GM19239 (cell line): ENCODE measurements around the gene RHBDF2.
A peak's percentile ranks its signal among the peaks of the same experiment; 100 is the strongest.

Experiments
- DNase-seq: peaks from one replicate; pipeline ENCODE4 v3.0.0; 2011; ENCODE audit warnings: low spot score; ENCODE audit not compliant: insufficient read length
- FAIRE-seq: peaks from 2 replicates; lab custom pipeline; 2011; peaks lifted over from hg19 to GRCh38; lab: Jason Lieb, UNC

RHBDF2 gene

DNA sequence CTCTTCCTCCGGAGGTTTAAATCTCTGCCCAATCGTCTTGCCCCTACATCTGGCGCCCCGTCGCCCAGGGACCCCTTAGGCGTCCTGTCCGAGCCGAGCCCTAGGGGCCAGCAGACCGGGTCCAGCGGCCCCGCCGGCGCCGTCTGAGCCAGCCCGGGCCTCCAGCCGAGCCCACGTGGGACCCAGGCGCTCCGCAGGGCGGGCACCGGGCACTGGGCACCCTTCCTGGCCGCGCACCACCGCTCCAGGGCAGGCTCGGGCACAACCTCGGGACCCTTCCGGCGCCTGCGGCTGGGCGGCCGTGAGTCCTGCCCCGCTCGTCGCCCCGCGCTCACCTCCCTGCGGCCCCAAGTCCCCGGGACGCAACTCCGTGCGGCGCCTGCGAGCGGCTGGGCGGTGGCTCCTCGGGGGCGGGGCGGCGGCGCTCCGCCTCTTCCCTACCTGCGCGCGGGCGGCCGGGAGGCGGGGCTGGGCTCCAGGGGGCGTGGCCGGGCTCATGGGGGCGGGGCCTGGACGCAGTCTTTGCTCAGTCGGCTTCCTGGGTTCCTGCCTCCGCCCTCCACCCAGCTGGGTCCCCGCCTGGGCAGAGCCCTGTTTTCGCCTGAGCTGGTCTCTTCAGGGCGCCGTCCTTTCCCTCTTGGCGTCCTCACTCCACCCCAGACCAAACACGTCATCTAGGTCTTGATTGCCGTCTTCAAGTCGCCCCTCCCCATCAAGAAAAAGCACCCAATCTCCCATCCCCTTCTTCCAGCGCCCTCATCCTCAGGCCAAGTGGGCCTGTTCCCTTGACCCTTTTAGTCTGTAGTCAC, at the start of gene RHBDF2:
Gene RHBDF2, minus strand, starts transcription at position 406 of the 809 bp plus-strand sequence. CDS start 19,899 bp downstream, outside the sequence.
- FAIRE-seq (peak; percentile 88), DNase-seq (peak; percentile 85)

DNA sequence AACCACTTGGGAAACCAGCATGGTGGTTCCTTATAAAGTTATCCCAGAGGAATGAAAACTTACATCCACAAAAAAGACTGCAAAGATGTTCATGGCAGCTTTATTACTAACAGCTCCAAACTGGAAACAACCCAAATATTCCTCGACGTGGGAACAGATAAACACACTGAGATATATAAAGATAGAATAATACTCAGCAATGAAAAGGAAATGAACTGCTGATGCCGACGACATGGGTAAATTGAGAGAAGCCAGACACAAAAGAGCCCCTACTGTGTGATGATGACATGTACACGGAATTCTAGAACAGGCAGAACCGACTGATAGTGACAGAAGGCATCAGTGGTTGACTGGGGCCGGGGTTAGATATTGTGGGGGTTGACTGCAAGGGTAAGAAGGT, 48.3 kb upstream of the RHBDF2 start:
- no peak for FAIRE-seq

DNA sequence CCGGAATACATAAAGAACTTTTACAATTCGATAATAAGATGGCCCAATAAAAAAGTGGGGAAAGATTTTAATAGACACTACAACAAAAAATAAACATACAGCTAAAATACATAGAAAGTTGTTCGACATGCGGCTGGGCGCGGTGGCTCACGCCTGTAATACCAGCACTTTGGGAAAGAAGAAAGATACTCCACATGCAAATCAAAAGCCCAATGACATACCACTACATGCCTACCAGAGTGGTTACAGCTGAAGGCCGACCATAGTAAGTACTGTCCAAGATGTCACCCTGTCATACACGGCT, 47.9 kb upstream of the RHBDF2 start:
- FAIRE-seq: no peak
- DNase-seq: no peak

More for the DNA sequence above, 48.3 kb upstream of the RHBDF2 start:
- DNase-seq: no peak

DNA sequence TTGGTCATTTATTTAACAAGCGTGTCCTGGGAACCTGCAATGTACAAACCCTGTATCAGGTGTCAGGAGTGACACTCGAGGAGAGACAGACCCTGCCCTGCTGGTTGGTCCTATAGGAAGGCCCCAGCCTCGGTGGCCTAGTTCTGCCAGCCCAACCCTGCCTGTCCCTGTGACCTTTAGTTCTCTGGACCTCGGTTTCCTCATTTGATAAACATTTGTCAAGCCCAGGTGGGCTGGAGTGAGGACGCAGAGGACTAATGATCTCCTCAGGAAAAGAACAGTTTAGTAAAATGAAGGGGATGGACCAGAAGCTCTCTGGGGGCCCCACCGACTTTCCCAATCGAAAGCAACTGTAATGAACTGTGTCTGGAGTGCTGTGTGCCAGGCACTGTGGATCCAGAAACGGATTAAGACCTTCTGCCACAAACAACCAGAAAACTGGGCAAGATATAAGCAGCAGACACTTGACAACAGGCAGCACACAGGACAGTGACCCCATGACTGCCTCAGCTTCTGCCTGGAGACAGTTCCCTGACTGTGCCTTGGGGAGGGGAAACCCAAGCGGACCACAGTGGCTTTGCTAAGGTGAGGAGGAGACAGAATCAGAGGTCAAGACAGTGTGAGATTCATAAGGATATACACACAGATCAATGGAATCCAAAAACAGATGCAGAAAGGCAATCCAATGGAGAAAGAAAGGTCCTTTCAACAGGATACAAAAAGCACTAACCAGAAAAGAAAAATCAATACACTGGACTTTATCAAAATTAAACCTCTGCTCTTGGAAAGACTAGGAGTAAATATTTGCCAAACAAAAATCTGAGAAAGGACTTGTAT, 47.4 kb upstream of the RHBDF2 start:
- no peak for FAIRE-seq
- no peak for DNase-seq

DNA sequence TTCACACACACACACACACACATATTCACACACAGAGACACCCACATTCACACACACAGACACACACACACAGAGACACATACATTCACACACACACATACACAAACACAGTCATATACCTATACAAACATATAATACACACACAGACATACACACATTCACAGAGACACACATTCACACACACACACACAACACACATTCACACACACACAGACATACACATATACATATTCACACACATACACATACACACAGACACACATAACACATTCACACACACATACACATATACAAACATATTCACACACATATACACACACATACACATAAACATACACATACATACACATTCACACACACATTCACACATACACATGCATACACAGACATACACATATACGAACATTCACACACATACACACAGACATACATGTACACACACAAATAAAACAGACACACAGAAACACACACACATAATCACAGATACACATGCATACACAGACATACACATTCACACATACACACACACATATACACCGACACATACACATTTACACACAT, 46.5 kb upstream of the RHBDF2 start:
- DNase-seq (no peak), FAIRE-seq (no peak)

DNA sequence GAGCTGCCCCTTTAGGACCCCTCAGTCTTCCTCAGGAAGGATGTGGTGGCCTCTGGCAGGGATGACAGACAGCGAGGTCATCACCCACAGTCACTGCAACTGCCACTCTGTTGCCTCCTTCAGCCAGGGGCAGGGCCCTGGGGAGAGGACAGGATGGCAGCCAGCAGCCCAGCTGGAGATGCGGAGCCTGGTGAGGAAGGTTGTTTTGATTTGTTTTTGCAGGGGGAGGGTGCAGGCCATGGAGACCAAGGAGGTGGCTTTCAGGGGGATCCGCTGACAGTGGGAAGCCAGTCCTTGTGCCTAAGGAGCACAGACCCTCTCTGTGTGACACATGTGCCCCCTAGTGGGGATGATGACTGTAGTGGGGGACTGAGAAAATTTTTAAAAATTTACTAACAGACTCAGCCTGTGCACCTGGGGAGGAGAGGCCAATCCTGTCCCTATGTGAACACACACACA, 46.0 kb upstream of the RHBDF2 start:
- DNase-seq (no peak), FAIRE-seq (peak; percentile 61)

DNA sequence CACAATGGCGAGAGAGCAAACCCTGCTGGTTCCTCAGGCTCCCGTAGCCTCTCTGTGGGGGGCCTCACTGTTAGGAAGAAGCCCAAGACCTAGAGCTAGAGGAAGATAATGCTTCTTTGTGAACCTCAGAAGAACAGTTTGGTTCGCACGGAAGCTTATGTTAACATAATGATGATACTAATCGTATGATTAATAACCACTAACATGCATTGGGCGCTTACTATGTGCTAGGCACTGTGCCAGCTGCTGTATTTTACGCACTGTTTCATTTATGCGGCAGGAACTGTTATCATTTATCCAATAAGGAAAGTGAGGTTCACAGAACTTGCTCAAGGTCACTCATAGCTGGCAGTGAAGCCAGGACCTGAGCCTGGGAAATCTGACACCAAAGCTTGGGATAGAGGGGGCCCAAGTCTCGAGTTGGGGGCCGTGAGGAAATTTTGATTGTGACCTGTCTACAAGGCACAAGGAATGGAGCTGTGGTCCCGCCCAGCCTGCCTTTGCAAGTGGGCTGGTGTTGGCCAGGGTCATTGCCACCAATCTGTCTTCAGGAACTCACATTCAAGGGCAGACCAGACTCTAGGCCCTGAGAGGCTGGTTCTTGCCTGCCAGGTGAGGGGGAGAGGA, 45.4 kb upstream of the RHBDF2 start:
- no peak for DNase-seq

DNA sequence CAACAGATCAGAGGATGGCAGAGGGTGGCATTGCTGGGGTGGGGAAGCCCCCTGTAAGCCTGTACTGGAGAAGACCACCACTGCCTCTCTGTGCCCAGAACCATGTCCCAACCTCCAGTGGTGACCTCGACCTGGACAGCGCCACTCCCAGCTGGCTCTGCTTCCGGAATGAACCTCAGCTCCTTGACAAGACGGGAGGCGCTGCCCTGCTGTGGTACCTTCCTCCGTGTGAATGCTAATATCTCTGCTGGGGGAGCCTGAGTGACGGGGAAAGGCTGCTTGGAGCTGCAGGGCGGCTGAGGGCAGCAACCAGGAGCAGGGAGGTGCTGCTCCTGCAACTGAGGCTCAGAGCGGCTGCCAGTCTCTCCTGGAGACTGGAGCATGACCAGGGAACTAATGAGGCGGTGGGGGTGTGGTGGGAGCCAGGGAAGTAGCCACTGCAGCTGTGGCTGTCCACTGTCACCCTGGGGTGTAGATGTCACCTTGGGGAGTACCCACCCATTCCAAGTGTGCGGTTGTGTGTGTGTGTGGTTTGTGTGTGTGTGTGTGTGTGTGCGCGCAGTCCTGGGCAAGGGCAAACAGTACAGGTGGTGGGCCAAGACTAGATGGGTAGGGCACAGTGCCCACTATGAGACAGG, 44.8 kb upstream of the RHBDF2 start:
- DNase-seq (no peak), FAIRE-seq (no peak)

More for the DNA sequence above, 45.4 kb upstream of the RHBDF2 start:
- FAIRE-seq: no peak

DNA sequence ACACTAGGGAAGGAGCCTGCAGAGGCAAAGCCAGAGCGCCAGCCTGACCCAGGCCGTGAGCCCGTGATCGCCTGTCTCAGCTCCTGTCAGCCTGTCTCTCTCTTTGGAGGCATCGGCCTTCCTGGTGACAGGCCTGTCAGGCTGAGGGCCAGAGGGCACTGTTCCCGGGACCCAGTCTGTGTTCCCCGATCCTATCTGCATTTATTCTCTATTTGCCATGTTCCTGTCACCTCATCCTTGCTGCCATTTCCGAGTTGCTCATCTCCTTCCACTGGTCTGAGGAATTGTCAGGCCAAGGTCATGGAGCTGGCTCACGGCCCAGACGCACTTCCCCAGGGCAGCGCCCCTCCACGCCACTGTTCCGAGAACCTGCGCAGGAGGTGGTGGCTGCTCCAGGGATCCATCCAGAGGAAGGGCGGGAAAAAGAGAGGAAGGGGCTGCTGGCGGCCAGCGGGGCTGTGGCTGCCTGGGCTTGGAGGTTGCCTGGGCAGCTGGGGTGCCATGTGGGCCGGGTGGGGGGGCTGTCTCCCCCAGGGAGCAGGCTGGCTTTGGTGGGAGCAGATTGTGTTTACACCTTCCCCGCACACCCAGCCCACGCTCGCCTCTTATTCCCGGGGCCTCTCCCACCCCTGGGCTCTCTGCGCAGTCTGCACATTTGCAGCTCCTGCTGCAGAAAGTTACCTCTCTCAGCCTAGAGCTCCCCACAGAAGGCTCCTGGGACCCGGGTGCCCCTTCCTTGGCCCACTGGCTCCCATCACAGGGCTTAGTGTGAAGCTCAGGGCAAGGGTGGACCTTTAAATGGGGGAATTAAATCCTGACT, 43.5 kb upstream of the RHBDF2 start:
- FAIRE-seq (no peak), DNase-seq (no peak)

DNA sequence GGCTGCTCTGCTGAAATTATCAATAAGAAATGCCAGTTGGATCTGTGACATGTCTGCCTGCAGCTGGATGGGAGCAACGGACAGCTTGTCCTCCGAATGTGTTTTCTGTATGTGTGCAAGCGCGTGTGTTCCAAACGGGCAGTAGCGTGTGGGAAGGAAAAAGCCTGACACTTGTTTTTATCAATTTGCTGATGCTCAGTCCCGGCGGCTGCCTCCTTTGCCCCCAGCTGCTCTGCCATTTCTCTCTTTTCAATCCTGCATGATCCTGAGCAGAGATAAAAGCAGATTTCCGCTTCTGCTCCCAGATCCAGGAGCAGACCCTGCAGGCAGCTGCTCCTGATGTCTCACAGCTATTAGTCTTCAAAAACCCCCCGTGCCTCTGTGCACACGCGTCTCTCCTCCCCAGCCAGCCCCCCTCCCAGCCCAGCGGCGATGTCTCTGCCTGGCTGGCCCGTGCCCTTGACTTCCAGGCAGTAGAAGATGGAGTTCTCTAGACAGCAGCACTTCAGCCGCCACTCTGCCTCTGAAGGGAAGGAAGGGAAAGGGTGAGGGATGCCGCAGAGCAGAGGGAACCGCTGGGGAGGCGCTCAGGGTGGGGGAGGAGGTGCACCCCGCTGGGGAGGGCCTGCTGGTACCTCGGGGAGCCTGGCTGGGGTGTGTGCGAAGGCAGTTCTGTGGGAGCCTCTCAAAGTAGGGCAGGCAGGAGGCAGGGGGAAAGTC, 42.8 kb upstream of the RHBDF2 start:
- no peak for FAIRE-seq

DNA sequence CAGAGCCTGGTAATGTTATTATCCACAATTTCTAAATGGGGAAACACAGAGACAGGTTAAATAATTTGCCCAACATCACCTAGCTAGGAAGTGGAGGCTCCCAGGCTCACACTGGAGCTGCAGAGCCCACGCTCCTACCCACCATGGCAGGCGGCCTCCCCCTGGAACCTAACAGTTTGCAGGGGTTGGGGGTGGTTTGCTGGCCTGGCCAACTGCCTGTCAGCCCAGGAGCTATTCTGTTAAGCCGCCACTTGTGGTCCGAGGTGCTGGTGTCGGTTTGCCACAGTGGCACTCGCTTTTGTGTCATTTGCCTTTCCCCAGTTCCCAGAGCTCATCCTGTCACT, 42.2 kb upstream of the RHBDF2 start:
- FAIRE-seq (no peak), DNase-seq (no peak)

More for the DNA sequence above, 42.8 kb upstream of the RHBDF2 start:
- no peak for DNase-seq

DNA sequence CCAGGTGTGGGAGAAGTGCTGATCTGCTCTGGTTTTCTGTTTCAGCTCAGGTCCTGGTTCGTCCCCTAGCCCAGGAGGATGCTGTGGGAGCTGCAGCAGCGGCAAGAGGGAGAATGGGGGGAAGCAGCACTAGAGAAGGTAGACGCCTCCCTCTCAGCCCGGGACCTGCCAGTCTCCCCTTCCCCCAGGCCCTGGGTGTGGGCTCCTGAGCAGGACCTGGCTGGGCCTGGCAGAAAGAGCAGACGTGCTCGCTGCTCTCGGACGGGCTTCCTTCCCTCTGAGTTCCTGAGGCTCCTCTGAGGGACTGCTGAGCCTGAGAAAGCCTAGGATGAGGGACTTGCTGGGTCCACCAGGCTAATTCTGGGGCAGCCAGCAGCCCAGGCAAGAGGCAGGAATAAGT, 41.8 kb upstream of the RHBDF2 start:
- no peak for FAIRE-seq

DNA sequence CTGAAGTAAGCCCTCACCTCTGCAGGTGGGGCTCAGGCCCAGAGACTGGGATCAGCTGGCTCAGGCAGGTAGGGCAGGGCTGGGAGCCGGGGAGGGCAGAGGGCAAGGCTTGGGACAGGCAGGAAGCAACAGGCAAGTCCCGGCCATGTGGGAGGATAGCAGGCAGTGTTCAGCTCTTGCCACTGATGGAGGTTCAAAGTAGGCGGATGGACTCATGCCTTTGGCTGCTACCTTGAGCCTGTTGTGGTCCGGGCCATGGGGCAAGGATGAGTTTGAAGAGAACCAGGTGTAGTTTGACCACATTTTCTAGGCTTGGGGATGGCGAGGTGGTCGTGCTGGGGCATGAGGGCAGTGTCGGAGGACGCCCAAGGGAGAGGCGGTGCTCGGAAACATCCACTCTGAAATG, 41.3 kb upstream of the RHBDF2 start:
- DNase-seq: no peak
- no peak for FAIRE-seq

More for the DNA sequence above, 41.8 kb upstream of the RHBDF2 start:
- DNase-seq: no peak

DNA sequence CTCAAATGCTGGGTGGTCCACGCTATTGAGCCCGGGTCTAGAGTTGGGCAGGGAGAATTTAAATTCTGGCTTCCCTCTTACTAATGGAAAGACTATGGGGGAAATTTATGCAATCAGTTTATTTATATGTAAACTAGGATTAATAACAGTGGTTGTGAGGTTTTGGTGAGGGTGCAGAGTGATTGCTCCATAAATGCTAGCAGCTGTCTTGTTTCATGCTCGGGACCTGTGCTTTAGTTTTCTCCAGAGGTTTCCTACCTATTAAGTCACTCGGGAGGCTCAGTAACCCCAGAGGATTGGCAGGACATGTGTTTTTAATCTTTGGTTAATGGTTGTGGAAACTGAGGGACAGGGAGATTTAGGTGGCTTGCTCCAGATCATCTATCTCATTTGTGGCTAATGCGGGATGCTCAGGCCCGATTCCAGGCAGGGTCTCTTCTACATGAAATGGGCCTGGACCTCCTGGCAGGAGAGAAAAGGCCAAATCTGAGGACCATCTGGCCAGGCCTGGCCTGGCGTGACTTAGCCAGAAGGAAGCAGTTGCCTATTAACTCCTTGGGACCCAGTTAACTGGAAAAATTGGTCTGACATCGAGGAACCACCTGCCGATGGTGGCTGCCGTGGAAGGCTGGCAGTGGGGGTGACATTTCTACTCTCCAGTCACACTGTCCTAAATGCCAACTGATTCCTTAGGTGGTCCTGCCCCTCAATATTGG, 40.7 kb upstream of the RHBDF2 start:
- no peak for FAIRE-seq
- no peak for DNase-seq

DNA sequence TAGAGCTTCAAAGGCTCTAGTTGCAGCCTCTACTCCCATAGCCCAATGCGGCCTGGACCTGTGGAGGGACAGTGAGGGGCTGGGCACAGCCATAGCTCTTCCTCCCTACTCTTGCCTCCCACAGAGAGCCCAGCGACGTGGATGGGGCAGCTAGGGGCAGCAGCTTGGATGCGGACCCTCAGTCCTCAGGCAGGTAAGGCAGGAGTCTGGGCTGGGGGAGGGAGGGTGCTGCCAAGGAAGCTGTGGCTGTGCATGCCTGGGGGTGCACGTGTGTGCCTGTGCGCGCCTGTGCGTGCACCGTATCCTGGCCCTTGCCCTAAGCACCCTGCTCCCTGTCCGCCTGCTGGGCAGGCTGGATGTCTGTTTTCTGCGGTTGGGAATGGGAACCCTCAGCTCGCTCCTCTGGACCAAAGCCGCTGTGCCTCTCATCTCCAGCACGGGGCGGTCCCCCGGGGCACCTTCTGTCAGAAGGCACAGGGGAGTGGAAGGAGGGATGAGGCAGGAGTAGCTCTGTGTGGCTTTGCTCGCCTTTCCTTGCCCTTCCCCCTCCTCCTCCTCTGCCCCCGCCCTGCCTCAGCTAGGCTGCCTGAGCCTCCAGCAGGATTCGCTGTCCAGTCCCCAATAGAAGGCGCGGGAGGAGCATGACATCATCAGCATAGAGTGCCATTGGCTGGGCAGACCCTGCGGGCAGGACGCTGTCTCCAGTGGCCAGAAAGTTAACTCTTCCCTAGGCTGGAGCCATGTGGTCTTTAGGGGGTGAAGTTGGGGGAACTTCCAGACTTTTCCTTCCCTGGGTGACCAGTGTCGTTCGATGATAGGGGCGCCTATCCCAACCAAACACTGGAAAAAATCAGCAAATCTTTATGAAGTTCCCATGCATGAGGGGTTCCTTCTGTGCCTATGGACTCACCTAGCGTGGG, 39.4 kb upstream of the RHBDF2 start:
- FAIRE-seq (no peak), DNase-seq (peak; percentile 85)

DNA sequence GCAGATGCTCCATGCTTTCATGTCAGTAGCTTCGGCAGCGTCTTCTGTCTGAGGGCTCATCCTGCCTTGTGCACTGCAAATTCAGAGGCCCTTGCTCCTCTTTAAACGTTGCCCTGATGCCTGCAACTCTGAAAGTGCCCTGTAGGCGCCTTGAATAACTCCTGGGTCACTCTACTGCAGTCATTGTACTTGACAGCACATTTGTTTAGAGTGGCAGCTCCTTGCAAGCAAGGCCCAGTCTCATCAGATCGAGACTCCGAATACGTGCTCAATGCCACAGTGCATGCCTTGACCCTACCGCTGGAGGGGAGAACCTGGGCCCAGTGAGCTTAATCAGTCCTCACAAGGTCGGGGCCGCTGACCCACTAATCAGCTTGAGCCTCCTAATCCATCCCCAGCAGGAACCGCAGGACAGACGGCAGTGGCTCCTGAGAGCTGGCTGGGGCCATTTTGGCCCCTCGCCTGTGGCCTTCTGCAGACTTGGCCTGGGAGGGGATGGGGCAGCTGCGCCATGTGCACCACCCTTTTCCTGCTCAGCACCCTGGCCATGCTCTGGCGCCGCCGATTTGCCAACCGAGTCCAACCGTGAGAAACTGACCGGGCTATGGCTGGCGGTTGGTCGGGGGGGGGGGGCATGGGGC, 38.5 kb upstream of the RHBDF2 start, which contains the start of gene PRCD:
Gene PRCD, plus strand, starts transcription at position 414 of the 641 bp plus-strand sequence. Its CDS starts 98 bp downstream, at position 512.
- DNase-seq (no peak), FAIRE-seq (no peak)
